ENCODE data around the gene OARD1.
A peak's percentile ranks its signal among the peaks of the same experiment; 100 is the strongest.
"Not testable (repeated sequence)": the region's sequence is repeated elsewhere in the genome, so short reads cannot be mapped to it uniquely, and the experiment has no call there.

Gene OARD1

GRCh38 chr6:41071923-41072835, at the start of gene OARD1:
TSS of gene OARD1 (minus strand) at chr6:41072356. CDS start at chr6:41071634, 722 bp downstream.
- peak; percentile 95 for DNase-seq (ENCODE audit: low read depth)

- DNase-seq (ENCODE audit: low read depth): no peak
Observed at GRCh38 chr6:41120058-41120457, 47.9 kb upstream of the OARD1 start.

- no peak for DNase-seq (ENCODE audit: low read depth)
Observed at GRCh38 chr6:41119508-41119907, 47.4 kb upstream of the OARD1 start.

GRCh38 chr6:41115027-41115426, 42.9 kb upstream of the OARD1 start:
- DNase-seq (ENCODE audit: low read depth): not testable (repeated sequence)

- DNase-seq (ENCODE audit: low read depth): no peak
Observed at GRCh38 chr6:41111017-41111416, 38.9 kb upstream of the OARD1 start.

GRCh38 chr6:41103847-41104246, 31.7 kb upstream of the OARD1 start:
- DNase-seq (ENCODE audit: low read depth): no peak

GRCh38 chr6:41100871-41101287, 28.7 kb upstream of the OARD1 start:
- no peak for DNase-seq (ENCODE audit: low read depth)

GRCh38 chr6:41098366-41098765, 26.2 kb upstream of the OARD1 start:
- no peak for DNase-seq (ENCODE audit: low read depth)

GRCh38 chr6:41097467-41098090, 25.4 kb upstream of the OARD1 start:
- DNase-seq (ENCODE audit: low read depth): no peak

GRCh38 chr6:41093729-41094128, 21.6 kb upstream of the OARD1 start:
- no peak for DNase-seq (ENCODE audit: low read depth)

- no peak for DNase-seq (ENCODE audit: low read depth)
Observed at GRCh38 chr6:41092421-41093140, 20.4 kb upstream of the OARD1 start.

GRCh38 chr6:41090841-41091761, 18.9 kb upstream of the OARD1 start:
- no peak for DNase-seq (ENCODE audit: low read depth)

GRCh38 chr6:41088451-41088850, 16.3 kb upstream of the OARD1 start:
- DNase-seq (ENCODE audit: low read depth): no peak

- DNase-seq (ENCODE audit: low read depth): no peak
Observed at GRCh38 chr6:41085182-41085581, 13.0 kb upstream of the OARD1 start.

GRCh38 chr6:41083072-41083471, 10.9 kb upstream of the OARD1 start:
- DNase-seq (ENCODE audit: low read depth): no peak

GRCh38 chr6:41080621-41081020, 8.5 kb upstream of the OARD1 start:
- DNase-seq (ENCODE audit: low read depth): no peak

- no peak for DNase-seq (ENCODE audit: low read depth)
Observed at GRCh38 chr6:41079080-41079479, 6.9 kb upstream of the OARD1 start.

- no peak for DNase-seq (ENCODE audit: low read depth)
Observed at GRCh38 chr6:41078101-41078500, 5.9 kb upstream of the OARD1 start.

GRCh38 chr6:41077536-41077935, 5.4 kb upstream of the OARD1 start:
- no peak for DNase-seq (ENCODE audit: low read depth)

- no peak for DNase-seq (ENCODE audit: low read depth)
Observed at GRCh38 chr6:41075651-41076626, 3.8 kb upstream of the OARD1 start.
